ENCODE measurements around the gene NDUFS8.

The NDUFS8 gene

GRCh38 chr11:68021167-68021787 lies 9.2 kb upstream of the NDUFS8 start:
- H3K36me3 ChIP-seq (ENCODE audit: control insufficient read depth in 1 of 2, insufficient read depth in 2 of 2, low read length in 2 of 2): peaks cover 10 to 31% of the 10 kb centered on the region in 2 donors
- H3K9me3 ChIP-seq (ENCODE audit: control insufficient read depth in 1 of 2, low read length in 2 of 2): peaks cover 0 to 4% of the 10 kb centered on the region in 2 donors
- H3K27ac ChIP-seq (ENCODE audit: low read length): no peak overlapping the region
- no peak overlapping the region for H3K4me3 ChIP-seq (ENCODE audit: low read depth in 1 of 2, low read length in 2 of 2)
- H3K4me1 ChIP-seq (ENCODE audit: control insufficient read depth in 1 of 2, insufficient read depth in 2 of 2, low read length in 2 of 2): no peaks in the 10 kb centered on the region
- H3K27me3 ChIP-seq (ENCODE audit: low read depth, low read length): no peaks in the 10 kb centered on the region

GRCh38 chr11:68022531-68022930 lies 8.0 kb upstream of the NDUFS8 start:
- Histone ChIP-seq H3K9me3 (ENCODE audit: control insufficient read depth in 1 of 2, low read length in 2 of 2) (peaks cover 0 to 4% of the 10 kb centered on the region in 2 donors), H3K27ac (ENCODE audit: low read length) (no peak overlapping the region), H3K27me3 (ENCODE audit: low read depth, low read length) (no peaks in the 10 kb centered on the region), H3K36me3 (ENCODE audit: control insufficient read depth in 1 of 2, insufficient read depth in 2 of 2, low read length in 2 of 2) (peaks cover 10 to 38% of the 10 kb centered on the region in 2 donors), H3K4me1 (ENCODE audit: control insufficient read depth in 1 of 2, insufficient read depth in 2 of 2, low read length in 2 of 2) (no peaks in the 10 kb centered on the region), H3K4me3 (ENCODE audit: low read depth in 1 of 2, low read length in 2 of 2) (no peak overlapping the region)

GRCh38 chr11:68024508-68024907 lies 6.0 kb upstream of the NDUFS8 start:
- Histone ChIP-seq H3K27ac (ENCODE audit: low read length) (no peak overlapping the region), H3K9me3 (ENCODE audit: control insufficient read depth in 1 of 2, low read length in 2 of 2) (peaks cover 0 to 4% of the 10 kb centered on the region in 2 donors), H3K27me3 (ENCODE audit: low read depth, low read length) (no peaks in the 10 kb centered on the region), H3K4me1 (ENCODE audit: control insufficient read depth in 1 of 2, insufficient read depth in 2 of 2, low read length in 2 of 2) (peaks cover 0 to 3% of the 10 kb centered on the region in 2 donors), H3K36me3 (ENCODE audit: control insufficient read depth in 1 of 2, insufficient read depth in 2 of 2, low read length in 2 of 2) (peaks cover 10 to 41% of the 10 kb centered on the region in 2 donors), H3K4me3 (ENCODE audit: low read depth in 1 of 2, low read length in 2 of 2) (no peak overlapping the region)

GRCh38 chr11:68025047-68025446 lies 5.4 kb upstream of the NDUFS8 start:
- Histone ChIP-seq H3K36me3 (ENCODE audit: control insufficient read depth in 1 of 2, insufficient read depth in 2 of 2, low read length in 2 of 2) (peaks cover 10 to 41% of the 10 kb centered on the region in 2 donors), H3K9me3 (ENCODE audit: control insufficient read depth in 1 of 2, low read length in 2 of 2) (peaks cover 0 to 4% of the 10 kb centered on the region in 2 donors), H3K4me3 (ENCODE audit: low read depth in 1 of 2, low read length in 2 of 2) (no peak overlapping the region), H3K4me1 (ENCODE audit: control insufficient read depth in 1 of 2, insufficient read depth in 2 of 2, low read length in 2 of 2) (peaks cover 0 to 6% of the 10 kb centered on the region in 2 donors), H3K27ac (ENCODE audit: low read length) (no peak overlapping the region), H3K27me3 (ENCODE audit: low read depth, low read length) (no peaks in the 10 kb centered on the region)

- Histone ChIP-seq H3K27ac (ENCODE audit: low read length) (no peak overlapping the region), H3K9me3 (ENCODE audit: control insufficient read depth in 1 of 2, low read length in 2 of 2) (peaks cover 0 to 4% of the 10 kb centered on the region in 2 donors), H3K4me3 (ENCODE audit: low read depth in 1 of 2, low read length in 2 of 2) (no peak overlapping the region), H3K36me3 (ENCODE audit: control insufficient read depth in 1 of 2, insufficient read depth in 2 of 2, low read length in 2 of 2) (peaks cover 10 to 41% of the 10 kb centered on the region in 2 donors), H3K4me1 (ENCODE audit: control insufficient read depth in 1 of 2, insufficient read depth in 2 of 2, low read length in 2 of 2) (peaks cover under 1 to 11% of the 10 kb centered on the region in 2 donors), H3K27me3 (ENCODE audit: low read depth, low read length) (no peaks in the 10 kb centered on the region)
Observed at GRCh38 chr11:68026391-68027105, 3.9 kb upstream of the NDUFS8 start.

GRCh38 chr11:68027667-68028066 lies 2.8 kb upstream of the NDUFS8 start:
- Histone ChIP-seq H3K27ac (ENCODE audit: low read length) (no peak overlapping the region), H3K27me3 (ENCODE audit: low read depth, low read length) (no peaks in the 10 kb centered on the region), H3K36me3 (ENCODE audit: control insufficient read depth in 1 of 2, insufficient read depth in 2 of 2, low read length in 2 of 2) (peaks cover 10 to 37% of the 10 kb centered on the region in 2 donors), H3K9me3 (ENCODE audit: control insufficient read depth in 1 of 2, low read length in 2 of 2) (peaks cover 0 to 4% of the 10 kb centered on the region in 2 donors), H3K4me3 (ENCODE audit: low read depth in 1 of 2, low read length in 2 of 2) (no peak overlapping the region), H3K4me1 (ENCODE audit: control insufficient read depth in 1 of 2, insufficient read depth in 2 of 2, low read length in 2 of 2) (peaks cover 6 to 22% of the 10 kb centered on the region in 2 donors)

- peaks cover 13 to 40% of the 10 kb centered on the region in 2 donors for H3K36me3 ChIP-seq (ENCODE audit: control insufficient read depth in 1 of 2, insufficient read depth in 2 of 2, low read length in 2 of 2)
- H3K27ac ChIP-seq (ENCODE audit: low read length): no peak overlapping the region
- peaks cover 0 to 2% of the 10 kb centered on the region in 2 donors for H3K9me3 ChIP-seq (ENCODE audit: control insufficient read depth in 1 of 2, low read length in 2 of 2)
- H3K27me3 ChIP-seq (ENCODE audit: low read depth, low read length): no peaks in the 10 kb centered on the region
- no peak overlapping the region for H3K4me3 ChIP-seq (ENCODE audit: low read depth in 1 of 2, low read length in 2 of 2)
- peaks cover 6 to 24% of the 10 kb centered on the region in 2 donors for H3K4me1 ChIP-seq (ENCODE audit: control insufficient read depth in 1 of 2, insufficient read depth in 2 of 2, low read length in 2 of 2)
Observed at GRCh38 chr11:68028802-68029545, 1.5 kb upstream of the NDUFS8 start.

- Histone ChIP-seq H3K27me3 (ENCODE audit: low read depth, low read length) (no peaks in the 10 kb centered on the region), H3K4me3 (ENCODE audit: low read depth in 1 of 2, low read length in 2 of 2) (peak overlapping the region; percentile 81 to 93), H3K36me3 (ENCODE audit: control insufficient read depth in 1 of 2, insufficient read depth in 2 of 2, low read length in 2 of 2) (peaks cover 6 to 26% of the 10 kb centered on the region in 2 donors), H3K9me3 (ENCODE audit: control insufficient read depth in 1 of 2, low read length in 2 of 2) (no peaks in the 10 kb centered on the region), H3K4me1 (ENCODE audit: control insufficient read depth in 1 of 2, insufficient read depth in 2 of 2, low read length in 2 of 2) (peaks cover 6 to 28% of the 10 kb centered on the region in 2 donors), H3K27ac (ENCODE audit: low read length) (peak overlapping the region; percentile 90)
Observed at GRCh38 chr11:68031144-68031464, 623 bp downstream of the NDUFS8 start.

GRCh38 chr11:68032003-68032402 lies 1.5 kb downstream of the NDUFS8 start:
- no peaks in the 10 kb centered on the region for H3K9me3 ChIP-seq (ENCODE audit: control insufficient read depth in 1 of 2, low read length in 2 of 2)
- H3K36me3 ChIP-seq (ENCODE audit: control insufficient read depth in 1 of 2, insufficient read depth in 2 of 2, low read length in 2 of 2): peaks cover 6 to 24% of the 10 kb centered on the region in 2 donors
- no peak overlapping the region for H3K27ac ChIP-seq (ENCODE audit: low read length)
- H3K27me3 ChIP-seq (ENCODE audit: low read depth, low read length): no peaks in the 10 kb centered on the region
- peaks cover 6 to 34% of the 10 kb centered on the region in 2 donors for H3K4me1 ChIP-seq (ENCODE audit: control insufficient read depth in 1 of 2, insufficient read depth in 2 of 2, low read length in 2 of 2)
- peak overlapping the region in 1 of 2 donors; percentile 81 for H3K4me3 ChIP-seq (ENCODE audit: low read depth in 1 of 2, low read length in 2 of 2)

- Histone ChIP-seq H3K4me3 (ENCODE audit: low read depth in 1 of 2, low read length in 2 of 2) (no peak overlapping the region), H3K9me3 (ENCODE audit: control insufficient read depth in 1 of 2, low read length in 2 of 2) (no peaks in the 10 kb centered on the region), H3K4me1 (ENCODE audit: control insufficient read depth in 1 of 2, insufficient read depth in 2 of 2, low read length in 2 of 2) (peaks cover 9 to 45% of the 10 kb centered on the region in 2 donors), H3K36me3 (ENCODE audit: control insufficient read depth in 1 of 2, insufficient read depth in 2 of 2, low read length in 2 of 2) (peaks cover 6 to 20% of the 10 kb centered on the region in 2 donors), H3K27ac (ENCODE audit: low read length) (no peak overlapping the region), H3K27me3 (ENCODE audit: low read depth, low read length) (no peaks in the 10 kb centered on the region)
Observed at GRCh38 chr11:68032997-68033707, 2.7 kb downstream of the NDUFS8 start.

GRCh38 chr11:68033708-68034045 lies 3.2 kb downstream of the NDUFS8 start:
- Histone ChIP-seq H3K9me3 (ENCODE audit: control insufficient read depth in 1 of 2, low read length in 2 of 2) (no peaks in the 10 kb centered on the region), H3K36me3 (ENCODE audit: control insufficient read depth in 1 of 2, insufficient read depth in 2 of 2, low read length in 2 of 2) (peaks cover 6 to 20% of the 10 kb centered on the region in 2 donors), H3K4me1 (ENCODE audit: control insufficient read depth in 1 of 2, insufficient read depth in 2 of 2, low read length in 2 of 2) (peaks cover 13 to 50% of the 10 kb centered on the region in 2 donors), H3K4me3 (ENCODE audit: low read depth in 1 of 2, low read length in 2 of 2) (no peak overlapping the region), H3K27me3 (ENCODE audit: low read depth, low read length) (no peaks in the 10 kb centered on the region), H3K27ac (ENCODE audit: low read length) (no peak overlapping the region)
